Astrocyte (in vitro differentiated cells and primary cell): ENCODE results near the gene GPX4.
A peak's percentile ranks its signal among the peaks of the same experiment; 100 is the strongest.

Experiments
- CTCF ChIP-seq: IDR thresholded peaks from 2 replicates; pipeline ENCODE4 v1.5.1; 2011; ENCODE audit warnings: low read depth, mild to moderate bottlenecking, inconsistent platforms, low read length, moderate library complexity; ENCODE audit not compliant: insufficient read depth
- EZH2 ChIP-seq: IDR thresholded peaks from 2 replicates; pipeline ENCODE4 v1.6.1; 2012; ENCODE audit warnings: mild to moderate bottlenecking, low read length, inconsistent platforms; ENCODE audit not compliant: insufficient read depth

GRCh38 chr19:1113030-1113985, 9.5 kb downstream of the GPX4 start:
- TF ChIP-seq CTCF (peak; percentile 38), EZH2 (no peak)
